Activated naive CD4-positive, alpha-beta T cell treated with Interleukin-2 at 50 U/mL for 16 hours (primary cell): ENCODE data around the gene ANP32B.
"Not testable (repeated sequence)": the region's sequence is repeated elsewhere in the genome, so short reads cannot be mapped to it uniquely, and the experiment has no call there.

ENCODE experiments used
- DNase-seq: peaks from one replicate; pipeline ENCODE4 v3.0.0-alpha.2; 2020

The ANP32B gene

DNA sequence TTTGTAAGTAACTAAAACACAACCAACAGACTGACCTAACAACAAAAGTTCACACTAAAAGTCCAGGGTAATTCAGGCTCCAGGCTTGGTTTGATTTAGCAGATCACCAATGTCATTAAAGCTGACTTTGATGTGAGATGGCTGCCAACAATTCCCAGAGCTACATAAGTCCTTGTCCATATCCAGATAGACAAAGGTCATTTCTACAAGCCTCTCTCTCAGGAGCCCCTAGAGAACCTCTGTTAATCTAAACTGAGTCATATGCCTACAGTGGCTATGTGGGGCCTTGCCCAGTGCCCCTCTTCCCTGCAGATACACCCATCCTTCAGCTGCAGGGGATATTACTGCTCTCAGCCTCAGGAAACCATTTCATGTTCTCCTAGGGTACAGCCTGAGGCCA is 18.2 kb upstream of the ANP32B start:
- no peak for DNase-seq

DNA sequence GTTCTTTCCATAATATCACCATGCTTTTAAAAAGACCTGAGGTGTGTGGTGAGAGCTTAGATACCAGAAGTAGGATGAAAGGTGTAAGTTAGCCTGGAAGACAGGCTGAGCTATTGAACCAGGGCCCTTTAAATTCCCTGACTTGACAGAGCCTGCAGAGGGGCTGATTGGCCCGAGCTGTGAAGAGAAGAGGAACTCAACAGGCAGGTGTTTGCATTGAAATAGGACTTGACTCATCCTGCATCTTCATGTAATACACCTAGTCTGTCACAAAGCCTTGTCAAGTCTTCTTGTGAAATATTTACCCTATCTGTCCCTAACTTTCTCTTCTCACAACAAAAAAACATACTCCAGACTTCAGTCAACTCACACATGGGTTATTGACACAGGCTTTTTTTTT is 16.6 kb upstream of the ANP32B start:
- DNase-seq = no peak

DNA sequence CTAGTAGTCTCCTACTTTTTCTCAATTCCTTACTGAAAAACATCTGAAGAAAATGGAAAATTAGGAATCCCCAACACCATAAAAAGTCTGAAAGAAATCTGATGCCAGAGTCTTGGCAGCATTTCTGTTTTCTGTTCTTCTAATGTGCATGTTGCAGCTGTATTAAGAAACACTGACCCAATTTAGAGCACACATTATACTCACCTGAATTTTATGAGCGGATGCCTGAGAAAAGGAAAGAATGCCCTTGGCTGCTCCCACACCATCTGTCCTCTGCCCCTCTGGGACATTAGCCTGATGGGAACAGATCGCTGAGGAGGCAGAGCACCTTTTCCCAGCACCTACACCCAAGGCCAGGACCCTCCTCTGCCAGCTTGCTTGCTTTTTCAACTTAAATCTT is 14.1 kb upstream of the ANP32B start:
- DNase-seq = no peak

DNA sequence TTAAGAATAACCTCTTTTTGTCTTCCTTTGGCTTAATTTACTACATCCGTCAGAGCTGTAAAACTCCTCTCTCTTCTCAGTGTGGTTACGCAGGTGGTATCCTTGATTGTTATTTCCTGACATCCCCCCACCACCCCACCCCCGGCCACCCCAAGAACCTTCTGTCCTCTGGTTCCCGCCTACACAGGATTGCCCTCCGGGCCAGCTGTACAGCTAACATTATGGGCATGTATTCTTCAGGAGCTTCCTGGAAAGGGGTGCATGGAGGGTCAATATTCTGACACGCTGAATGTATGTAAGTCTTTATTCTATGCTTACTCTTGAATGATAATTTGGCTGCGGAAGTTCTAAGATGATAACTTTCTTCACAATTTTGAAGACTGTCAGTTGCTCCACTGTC is 13.0 kb upstream of the ANP32B start:
- DNase-seq = no peak

DNA sequence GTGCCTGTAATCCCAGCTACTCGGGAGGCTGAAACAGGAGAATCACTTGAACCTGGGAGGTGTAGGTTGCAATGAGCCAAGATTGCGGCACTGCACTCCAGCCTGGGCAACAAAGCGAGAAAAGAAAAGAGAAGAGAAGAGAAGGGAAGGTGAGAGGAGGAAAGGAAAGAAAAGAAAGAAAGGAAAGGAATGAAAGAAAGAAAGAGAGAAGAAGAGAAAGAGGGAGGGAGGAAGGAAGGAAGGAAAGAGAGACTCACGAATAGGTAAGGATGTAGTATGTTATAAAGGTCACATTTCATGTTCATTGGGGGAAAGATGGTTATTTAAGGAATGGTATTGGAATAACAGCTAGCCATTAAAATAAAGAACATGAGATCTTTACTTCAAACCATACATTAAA is 10.4 kb upstream of the ANP32B start:
- no peak for DNase-seq

DNA sequence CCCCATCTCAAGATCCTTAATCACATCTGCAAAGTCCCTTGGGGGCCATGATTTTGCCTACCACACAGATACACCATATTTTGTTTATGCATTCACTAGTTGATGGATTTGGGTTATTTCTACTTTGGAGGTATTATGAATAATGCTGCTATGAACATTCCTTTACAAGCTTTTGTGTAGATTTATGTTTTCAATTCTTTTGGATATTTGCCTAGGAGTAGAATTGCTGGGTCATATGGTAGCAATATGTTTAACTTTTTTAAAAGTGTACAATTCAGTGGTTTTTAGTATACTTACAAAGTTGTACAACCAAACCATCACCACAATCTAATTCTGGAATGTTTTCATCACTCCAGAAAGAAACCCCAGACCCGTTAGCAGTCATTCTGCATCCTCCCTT is 7.8 kb upstream of the ANP32B start:
- DNase-seq = no peak

DNA sequence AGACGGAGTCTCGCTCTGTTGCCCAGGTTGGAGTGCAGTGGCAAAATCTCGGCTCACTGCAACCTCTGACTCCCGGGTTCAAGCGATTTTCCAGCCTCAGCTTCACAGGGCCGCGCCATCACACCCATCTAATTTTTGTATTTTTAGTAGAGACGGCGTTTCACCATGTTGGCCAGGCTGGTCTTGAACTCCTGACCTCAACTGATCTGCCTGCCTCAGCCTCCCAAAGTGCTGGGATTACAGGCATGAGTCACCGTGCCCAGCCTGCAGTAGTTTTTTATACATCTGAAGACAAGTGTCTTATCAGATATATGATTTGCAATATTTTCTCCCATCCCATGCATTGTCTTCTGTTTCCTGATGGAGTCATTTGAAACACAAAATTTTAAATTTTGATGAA is 6.5 kb upstream of the ANP32B start:
- not testable (repeated sequence) for DNase-seq

DNA sequence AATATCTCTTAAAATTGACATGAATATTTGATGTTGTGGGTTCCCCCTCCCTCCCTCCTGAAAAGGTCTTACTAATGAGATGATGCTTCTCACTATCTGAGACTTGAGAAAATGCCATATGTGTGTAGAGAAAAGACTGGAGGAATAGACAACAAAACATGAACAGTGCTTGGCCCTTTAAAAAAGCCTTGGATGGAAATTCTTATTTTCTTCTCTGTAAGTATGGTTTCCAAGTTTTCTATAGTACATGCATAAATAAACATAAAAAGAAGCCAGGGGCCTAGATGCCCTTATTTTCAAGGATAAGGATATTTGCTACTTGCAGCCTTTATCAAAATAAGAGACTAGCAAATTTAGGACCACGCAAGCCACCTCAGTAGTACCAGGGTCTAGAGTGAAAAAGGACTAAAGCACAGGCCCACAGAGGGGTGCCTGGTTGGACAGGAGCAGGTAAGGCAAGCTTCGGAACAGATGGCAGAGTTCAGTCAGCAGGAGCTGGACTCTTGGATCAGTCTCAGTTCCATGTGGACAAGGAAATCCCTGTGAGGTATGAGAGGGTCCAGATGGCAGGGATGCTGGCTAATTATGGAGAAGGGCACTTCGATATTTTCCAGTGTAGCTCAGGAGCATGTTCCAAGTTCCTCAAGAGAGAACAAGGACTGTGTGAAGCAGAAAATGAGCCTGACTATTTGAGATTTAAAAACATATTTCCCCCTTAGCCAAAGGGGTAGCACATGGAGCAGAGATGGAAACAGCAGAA is 4.6 kb upstream of the ANP32B start:
- no peak for DNase-seq

DNA sequence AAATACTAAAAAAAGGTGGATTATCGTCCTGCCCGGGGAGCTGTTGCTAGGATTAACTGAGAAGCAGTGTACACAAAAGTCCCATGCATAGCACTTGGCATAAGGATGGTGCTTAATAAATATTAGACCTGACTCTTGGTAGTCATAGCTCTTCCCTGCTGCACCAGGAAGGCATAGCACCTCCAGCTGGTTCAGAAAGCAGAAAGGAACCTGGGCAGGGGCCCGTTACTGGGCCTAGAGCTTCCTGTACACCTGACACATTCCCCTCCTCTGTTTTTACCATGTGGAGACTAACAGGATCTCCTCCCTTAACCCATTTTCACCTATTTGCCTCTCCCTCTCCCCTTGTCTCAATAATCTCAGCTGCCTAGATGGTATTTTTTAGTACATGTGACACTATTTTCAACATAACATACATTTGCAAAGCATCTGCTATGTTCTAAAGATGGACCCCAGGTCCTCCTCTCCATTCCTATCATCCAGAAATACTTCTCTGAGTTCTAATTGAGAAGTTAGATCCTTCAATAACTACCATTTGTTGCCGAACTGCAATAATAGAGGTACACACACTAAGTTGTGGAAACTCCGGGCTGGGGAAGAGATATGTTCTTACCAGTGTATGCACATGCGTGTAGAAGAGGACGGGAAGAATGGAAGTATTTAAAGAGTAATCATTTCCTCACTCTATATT is 3.2 kb upstream of the ANP32B start:
- DNase-seq = no peak

DNA sequence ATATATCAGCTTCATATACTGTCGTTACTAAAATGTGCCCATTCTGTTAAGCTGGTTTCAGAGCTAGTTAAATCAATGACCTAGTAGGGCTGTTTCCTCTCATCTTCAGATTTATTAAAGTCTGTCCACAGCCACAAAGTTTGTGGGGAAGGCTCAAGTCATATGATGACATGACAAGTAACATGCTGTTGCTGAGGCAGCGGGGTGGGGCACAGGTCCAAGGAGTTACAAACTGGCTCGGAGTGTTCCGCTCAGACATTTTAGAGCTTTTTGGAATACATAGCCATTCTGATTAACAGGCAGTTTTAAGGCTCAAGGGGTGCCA is 2.7 kb upstream of the ANP32B start:
- DNase-seq = no peak

DNA sequence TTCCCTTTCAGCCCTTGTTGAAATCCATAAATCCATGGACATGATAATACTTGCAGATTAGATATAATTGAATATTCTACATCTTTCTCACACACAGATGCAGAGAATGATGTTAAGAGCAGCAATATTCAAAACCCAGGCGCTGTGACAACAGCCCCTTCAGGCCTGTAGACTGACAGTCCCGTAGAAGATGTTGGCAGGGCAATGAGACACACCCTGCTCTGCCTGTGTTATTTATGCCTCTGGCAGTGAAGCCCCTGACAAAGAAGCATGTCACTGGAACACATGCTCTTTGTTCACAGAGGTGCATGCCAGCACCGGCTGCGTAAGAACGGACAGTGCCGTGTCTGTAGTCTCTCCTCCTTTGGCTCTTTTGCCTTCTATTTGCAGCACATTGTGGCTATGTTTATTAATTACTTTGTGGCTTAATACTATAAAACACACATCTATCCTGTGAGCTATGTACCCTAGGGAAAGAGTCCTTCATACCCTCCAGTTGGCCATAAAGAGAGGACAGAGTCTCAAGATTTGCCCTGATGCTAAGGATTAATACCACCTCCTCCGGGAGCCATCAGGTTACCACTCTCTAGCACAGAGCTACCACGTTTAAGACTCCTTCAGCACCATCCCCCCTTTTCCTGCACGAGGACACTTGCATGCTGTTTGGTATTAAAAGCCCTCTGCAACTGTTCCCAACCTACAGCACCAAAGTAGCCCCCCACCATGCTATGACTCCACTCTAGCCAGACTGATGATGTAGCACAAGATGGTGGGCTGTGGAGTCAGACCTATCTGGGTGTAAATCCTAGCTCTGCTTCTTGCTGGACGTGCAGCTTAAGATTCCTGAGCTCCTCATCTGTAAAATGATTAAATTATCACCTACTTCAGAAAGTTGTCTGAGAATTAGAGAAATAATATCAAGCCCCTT is 2.0 kb upstream of the ANP32B start:
- no peak for DNase-seq

DNA sequence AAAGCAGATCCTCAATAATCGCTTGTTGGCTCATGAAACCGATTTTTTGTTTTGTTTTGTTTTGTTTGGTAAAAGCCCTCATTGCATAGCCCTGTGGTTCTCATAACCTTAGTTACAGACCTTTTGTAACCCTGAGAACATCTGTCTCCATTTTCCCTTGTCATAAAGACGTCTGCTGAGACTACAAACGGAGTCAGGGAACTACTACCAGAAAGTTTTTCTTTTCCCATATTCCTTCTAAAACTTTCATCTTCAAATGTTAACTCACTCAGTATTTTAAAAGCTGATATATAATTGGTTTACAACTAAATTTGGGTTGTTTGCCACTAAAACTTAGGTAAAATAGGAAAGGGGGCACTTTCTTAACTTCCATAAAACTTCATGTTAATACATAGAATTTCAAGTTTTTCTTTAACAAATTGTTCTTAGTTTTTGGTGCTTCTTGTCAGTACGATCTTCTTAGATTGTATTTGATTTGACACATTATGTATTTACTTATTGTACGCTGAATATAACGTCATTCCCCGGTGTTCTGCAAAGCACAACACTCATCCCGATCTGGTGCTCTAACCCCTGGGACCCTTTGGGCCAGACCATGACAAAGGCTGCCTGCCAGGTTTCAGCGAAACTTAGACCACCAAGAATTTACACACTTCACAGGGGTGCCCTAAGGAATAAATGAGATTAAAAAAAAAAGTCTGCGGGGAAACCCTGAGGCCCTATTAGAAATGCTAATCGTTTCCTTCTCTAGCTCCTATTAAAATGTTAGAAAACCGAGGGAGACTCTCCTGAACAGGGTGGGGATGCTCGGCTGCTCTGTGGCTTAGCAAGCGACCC is 1.1 kb upstream of the ANP32B start:
- no peak for DNase-seq

DNA sequence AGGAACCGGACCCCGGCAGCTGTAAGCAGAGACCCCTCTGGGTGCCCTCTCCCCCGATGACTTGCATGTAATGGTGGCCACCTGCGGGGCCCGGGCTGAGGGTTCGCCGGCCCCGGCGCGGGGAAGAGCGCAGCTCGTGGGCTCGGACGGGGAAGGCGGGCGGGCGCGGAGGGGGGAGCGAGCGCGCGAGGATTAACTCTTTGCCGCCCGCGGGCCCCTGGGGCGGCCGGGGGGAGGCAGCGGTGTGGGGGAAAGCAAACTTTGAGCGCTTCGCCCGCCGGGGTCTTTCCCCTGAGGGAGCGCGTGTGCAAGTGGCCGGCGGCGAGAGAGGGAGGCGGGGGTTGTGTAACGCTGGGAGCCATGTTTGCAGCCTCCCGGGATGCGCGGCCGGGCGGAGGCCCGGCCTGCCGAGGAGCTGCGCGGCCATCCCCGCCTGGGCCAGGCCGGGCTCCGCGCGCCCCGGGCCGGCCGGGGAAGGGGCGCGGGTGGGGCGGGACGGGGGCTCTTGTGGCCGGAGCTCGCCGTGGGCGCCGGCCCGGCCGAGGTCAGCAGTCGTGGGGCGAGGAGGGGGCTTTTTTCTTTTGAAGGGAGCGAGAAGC is 547 bp downstream of the ANP32B start:
- peak; percentile 70 for DNase-seq

DNA sequence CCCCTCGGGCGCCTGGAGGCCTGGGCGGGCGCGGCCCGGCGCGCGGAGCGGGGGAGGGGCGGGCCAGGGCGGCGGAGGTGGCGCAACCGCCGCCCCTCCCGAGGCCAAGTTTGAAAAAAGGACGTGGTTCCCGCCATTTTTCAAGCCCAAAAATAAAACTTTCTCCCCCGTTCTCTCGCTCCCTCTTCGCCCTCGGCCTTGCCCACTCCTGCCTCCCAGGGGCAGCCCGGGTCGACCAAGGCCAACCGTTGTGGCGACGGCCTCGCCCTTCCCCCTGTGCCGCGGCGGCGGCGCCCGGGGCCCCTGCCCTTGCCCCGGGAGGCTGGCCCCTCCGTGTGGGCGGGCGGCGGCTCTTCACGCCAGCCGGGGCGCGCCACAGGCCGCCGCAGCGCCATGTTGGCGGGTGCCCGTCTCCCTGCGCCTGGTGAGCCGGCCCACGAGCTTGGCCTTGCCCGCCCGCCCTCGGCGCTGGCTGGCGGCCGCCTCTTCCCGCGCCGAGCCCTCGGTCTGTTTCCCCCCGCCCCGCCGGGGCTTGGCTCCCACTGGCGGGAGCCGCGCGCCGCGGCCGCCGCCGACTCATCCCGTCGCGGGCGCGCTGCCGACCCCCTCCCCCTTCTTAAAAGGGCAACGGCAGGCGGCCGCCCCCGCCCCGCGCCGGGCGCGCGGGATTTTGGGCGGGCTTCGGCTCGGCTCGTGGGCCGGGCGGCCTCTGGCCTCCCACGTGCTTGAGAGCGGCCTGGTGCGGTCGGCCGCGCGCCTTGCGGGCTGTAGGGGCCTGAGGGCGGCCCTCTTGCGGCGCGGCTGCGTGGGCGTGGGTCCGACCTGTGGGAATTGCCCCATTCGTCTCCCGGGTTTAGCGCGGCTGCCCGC is 1.3 kb downstream of the ANP32B start:
- peak; percentile 83 for DNase-seq

DNA sequence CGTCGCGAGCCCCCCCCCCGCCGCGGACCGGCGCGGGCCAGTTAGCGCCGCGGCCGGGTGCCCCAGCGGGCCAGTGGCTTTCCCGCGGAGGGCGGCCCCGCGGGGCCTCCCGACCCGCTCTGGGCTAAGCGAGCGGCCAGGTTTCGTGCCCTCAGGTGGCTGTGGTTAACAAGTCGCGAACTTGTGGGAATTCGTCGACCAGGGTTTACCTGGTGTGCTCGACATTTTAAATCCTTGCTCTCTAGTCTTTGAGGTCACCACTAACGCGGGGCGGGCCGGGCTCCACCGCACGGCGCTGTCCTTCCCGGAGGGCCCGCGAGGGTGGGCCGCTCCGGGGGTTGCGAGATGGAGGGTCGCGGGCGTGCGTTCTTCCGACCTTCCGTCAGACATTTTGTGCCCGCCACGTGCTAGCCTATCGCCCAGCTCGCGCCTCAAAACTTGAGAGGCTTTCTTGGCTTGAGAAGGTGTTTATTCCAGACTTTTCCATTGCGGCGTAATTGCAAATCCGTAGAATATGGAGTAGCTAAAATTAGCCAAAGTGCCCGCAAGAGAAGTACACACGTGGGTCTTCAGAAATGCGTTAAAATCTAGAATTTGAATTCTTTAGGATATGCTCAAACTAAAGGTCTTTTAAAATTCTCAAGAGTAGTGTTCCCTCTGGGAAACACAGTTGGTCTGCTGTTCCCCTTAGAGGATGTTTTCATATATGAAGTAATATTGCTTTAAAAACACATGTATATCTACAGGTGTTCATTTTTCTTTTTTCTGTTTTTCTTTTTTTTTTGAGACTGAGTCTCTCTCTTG is 2.1 kb downstream of the ANP32B start:
- peak; percentile 55 for DNase-seq

DNA sequence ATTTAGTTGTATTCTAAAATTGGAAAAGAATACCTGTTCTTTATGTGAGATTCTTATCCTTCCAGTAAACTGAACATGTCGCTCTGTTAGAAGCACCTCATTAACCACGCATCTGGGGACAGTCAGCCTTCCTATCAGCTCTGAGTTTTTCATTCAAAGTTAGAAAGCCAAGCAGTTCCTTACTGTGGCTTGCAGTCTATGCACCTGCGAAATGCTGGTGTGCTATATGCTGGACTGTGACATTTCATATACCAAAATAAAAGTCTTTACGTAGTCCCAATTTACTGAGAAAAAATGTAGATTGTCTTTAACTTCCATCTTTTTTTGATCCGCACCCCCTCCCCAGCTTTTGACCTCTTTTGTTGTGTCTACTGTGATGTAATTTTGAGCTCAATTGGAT is 4.3 kb downstream of the ANP32B start:
- DNase-seq = no peak

DNA sequence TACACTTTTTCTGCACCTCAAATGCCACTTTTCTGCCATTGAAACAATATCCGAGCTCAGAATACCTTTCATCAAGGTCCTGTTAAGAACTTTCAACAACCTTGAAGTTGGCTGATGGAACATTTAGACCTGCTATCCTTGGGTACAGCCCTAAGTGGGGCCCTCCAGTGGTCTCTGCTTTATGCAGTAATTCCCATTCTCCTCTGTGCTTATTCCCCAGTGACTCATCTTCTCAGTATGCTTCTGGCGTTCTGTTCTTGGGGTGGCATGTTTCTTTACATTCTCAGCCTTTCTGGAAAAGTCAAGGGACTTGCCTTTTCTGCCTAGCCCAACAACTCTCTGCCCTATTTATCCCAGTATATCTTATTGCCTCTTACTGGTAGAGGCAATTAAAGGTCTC is 7.1 kb downstream of the ANP32B start:
- no peak for DNase-seq

DNA sequence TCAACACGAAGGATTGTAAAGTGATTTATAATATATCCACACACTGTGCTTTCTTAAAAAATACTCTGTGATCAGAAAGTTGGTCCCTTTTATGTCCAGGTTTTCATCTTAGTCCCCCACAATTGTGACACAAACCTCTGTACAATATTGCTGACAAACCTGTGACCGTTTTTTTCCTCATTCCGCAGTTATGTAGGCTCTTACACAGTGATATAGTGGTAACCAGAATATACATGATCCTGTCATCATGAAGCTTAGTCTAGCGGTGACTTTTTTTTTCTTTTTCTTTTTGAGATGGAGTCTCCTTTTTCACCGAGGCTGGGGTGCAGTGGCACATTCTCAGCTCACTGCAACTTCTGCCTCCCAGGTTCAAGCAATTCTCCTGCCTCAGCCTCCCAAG is 8.7 kb downstream of the ANP32B start:
- no peak for DNase-seq

DNA sequence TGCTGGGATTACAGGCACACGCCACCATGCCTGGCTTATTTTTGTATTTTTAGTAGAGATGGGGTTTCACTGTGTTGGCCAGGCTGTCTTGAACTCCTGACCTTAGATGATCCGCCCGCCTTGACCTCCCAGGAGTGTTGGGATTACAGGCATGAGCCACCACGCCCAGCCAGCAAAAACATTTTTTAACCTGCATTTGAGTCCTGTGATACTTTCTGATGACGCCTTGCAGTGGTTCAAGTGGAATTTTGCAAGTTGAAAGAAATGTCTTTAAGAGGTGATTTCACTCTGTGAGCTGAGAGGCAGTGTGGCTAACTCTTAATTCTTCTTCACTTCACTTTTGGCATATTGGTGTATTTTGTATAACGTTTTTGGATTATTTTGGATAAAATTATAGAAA is 9.1 kb downstream of the ANP32B start:
- DNase-seq = no peak

DNA sequence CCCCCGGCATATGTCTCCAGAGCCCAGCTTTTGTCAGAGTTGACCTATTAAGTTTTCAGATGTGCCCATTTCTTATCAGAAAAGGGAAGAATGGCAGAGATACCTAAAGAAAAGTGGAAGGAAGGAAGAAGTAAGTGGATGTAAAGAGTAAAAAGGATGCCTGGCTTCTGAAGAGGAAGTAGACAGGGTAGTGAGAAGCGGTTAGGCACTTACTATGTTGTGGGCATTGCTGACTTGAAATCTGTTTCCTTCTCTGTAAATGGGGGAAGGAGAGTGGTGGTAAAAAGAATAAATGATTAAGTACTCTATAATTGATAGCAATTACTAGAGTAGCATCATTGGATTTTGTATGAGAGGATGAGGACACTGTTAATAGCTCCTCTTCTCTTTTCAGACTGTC is 9.9 kb downstream of the ANP32B start:
- DNase-seq = no peak

DNA sequence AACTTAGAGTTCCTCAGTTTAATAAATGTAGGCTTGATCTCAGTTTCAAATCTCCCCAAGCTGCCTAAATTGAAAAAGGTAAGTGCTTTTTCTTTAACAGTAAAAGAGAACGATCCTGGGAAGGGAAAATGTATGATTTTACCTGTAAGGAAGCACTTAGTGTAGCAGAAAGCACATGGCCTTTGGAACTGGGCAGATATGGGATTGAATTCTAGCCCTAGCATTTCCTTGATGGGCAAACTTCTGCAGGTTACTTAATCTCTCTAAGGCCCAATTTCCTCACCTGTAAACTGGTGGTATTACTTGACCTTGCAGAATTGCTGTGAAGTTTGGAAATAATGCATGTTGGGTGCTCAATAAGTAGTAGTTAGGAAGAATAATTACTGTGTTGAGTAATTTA is 11.6 kb downstream of the ANP32B start:
- no peak for DNase-seq
